Pancreas (tissue), 10 donors: Measurements from ENCODE around the gene ZBED5. TPM values are rescaled to one million over a fixed set of nuclear protein-coding genes. Genes with fewer than 3 reads are reported as not detected.

Experiments used
- ATAC-seq, 4 donors: fragments of 200-7000 bp; cut with Tn5 transposase; one replicate each; pipeline versions ENCODE4 v1.8.0 to v1.9.1; 2020; ENCODE audit warnings: mild to moderate bottlenecking in 4 of 4, moderate library complexity in 4 of 4
- DNase-seq, 6 donors: peaks; one replicate each; pipeline ENCODE4 v3.0.0-alpha.2; 2020
- FAIRE-seq: peaks from 2 replicates; lab custom pipeline; 2012; peaks lifted over from hg19 to GRCh38; lab: Jason Lieb, UNC
- H3K27ac ChIP-seq, 4 donors: fragments of 200-600 bp; sonication (generic); 1 replicate in 3 of 4; 2 replicates in 1 of 4; pipeline versions ENCODE4 v1.5.0 to v1.8.0; 2020
- H3K27me3 ChIP-seq, 4 donors: fragments of 200-600 bp; one replicate each; pipeline ENCODE4 v1.8.0; 2021
- H3K36me3 ChIP-seq, 3 donors: fragments of 200-600 bp; sonication (generic) in 1 of 3; one replicate each; pipeline versions ENCODE4 v1.5.0 to v1.8.0; 2020 to 2021
- H3K4me1 ChIP-seq, 3 donors: fragments of 200-600 bp; one replicate each; pipeline ENCODE4 v1.8.0; 2021
- H3K4me3 ChIP-seq, 4 donors: fragments of 200-600 bp; sonication (generic) in 2 of 4; one replicate each; pipeline versions ENCODE4 v1.5.0 to v1.8.0; 2020 to 2021
- H3K9me3 ChIP-seq, 4 donors: fragments of 200-600 bp; one replicate each; pipeline ENCODE4 v1.8.0; 2021
- CTCF ChIP-seq, 4 donors: fragments of 200-600 bp; sonication (generic) in 3 of 4; IDR thresholded peaks; one replicate each; pipeline versions ENCODE4 v1.5.0 to v1.8.0; 2021; ENCODE audit warnings: antibody characterized with exemption in 4 of 4
- WGBS, 2 donors: extraction: QIAGEN DNeasy Blood & Tissue Kit; methylation state at CpG; one replicate each; pipeline ENCODE4 v1.1.7; 2013; 5-methylcytosine and 5-hydroxymethylcytosine counted together
- intact Hi-C, 3 donors: fragments of 100-400 bp; cut with DNase I; formaldehyde crosslinking; loops; one replicate each; pipeline versions ENCODE4 v1.11.1 to v1.14.2; 2022
- polyA plus RNA-seq, 2 donors: library from polyadenylated mRNA; stranded (reverse); fragments of 200-250 nt; gene quantifications; one replicate each; pipeline ENCODE4 v1.2.3, GENCODE V29; 2013
- total RNA-seq, 6 donors: library from RNA; stranded (reverse); fragmentation: NEBNext Ultra II Directional in 4 of 6; extraction: Animal tissue kit (Norgen Biotek cat#: 25700) in 4 of 6; gene quantifications; one replicate each; pipeline versions ENCODE4 v1.2.1 to v1.2.4, GENCODE V29; 2021 to 2023
- donor health status: healthy with polysubstance abuse.
- donor health status: DM: no; HTN: no; CAD: no; lungs with moderate emphysema.
- donor health status: DM: no; HTN: no; CAD: no.
- donor health status: control.
- donor health status: control.
- donor health status: Bipolar disorder and iron deficiency.
- donor health status: DM: yes; HTN: yes; CAD: no.
- donor health status: DM: no; HTN: no; CAD: no.
- donor health status: DM: no; HTN: no; CAD: no.
- donor health status: DM: yes; HTN: yes; CAD: no.

Gene ZBED5
- total and polyA plus RNA-seq, 8 donors = 12.1 to 49.3 (median 19.7) TPM

DNA sequence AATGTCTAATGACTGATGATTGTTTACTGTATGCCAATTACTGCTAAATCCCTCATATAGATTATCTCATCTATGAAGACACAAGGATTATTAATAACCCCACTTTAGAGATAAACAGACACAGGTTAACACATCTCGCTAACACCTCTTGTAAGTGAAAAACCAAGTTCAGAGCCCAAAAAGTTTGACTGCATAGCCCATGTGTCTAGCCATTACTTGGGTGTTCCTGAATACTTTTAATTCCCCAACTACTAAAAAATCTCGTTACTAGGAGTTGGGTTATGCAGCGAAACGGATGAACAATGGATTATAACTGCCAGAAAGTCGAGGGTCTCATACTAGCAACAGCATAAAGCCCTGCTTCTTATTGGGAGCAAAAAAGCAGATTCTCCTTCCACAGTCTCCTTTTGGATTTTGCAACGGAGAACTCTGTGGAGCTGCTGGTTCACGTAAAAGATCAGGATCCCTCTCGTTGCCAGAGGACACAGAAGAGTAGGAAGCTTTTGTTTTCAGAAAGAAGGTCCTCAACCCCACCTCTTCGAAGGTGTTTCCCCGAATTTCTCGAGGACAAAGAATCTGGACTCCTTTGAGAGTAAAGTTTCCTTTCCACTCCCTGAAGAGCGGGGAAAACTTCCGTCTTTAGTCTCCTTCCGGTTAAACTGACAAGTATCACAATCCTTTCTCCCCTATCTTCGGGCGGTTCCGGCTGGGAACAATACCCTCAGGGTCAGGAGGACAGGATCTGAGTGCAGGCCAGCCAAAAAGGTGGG lies 979 bp downstream of the ZBED5 start:
- no peak for FAIRE-seq
- ATAC-seq = peak; percentile 25 to 40 (median 36)
- Histone ChIP-seq H3K9me3 (no peaks in the 10 kb centered on the region), H3K27ac (peak overlapping the region; percentile 81 to 98 (median 93)), H3K36me3 (peaks cover 0 to 18% (median 6%) of the 10 kb centered on the region in 3 donors), H3K4me1 (peaks cover 0 to 23% (median 7%) of the 10 kb centered on the region in 3 donors), H3K27me3 (no peaks in the 10 kb centered on the region), H3K4me3 (peak overlapping the region; percentile 58 to 79 (median 68))
- 2% methylated on average over 17 of the region's 17 CpGs for WGBS, 2 donors
- intact Hi-C loops = no loop called here
- peak in 1 of 6 donors; percentile 29 for DNase-seq
- TF ChIP-seq CTCF (IDR thresholded peaks at IDR 0.05) = no peak

DNA sequence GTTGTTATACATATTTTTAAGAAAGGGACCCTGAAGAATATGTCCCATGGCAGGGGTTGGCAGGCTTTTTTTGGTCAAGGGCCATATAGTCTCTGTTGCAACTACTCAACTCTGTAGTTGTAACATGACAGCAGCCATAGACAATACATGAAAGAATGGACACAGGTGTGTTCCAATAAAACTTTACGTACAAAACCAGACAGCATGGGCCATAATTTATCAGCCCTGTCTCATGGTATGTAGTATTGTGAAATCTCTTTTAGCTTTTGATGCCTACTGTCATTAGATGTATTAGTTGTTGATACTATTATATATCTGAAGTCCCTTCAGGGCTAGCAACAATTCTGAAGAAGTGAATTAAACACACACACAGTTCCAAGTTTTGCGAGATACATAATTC lies 2.6 kb downstream of the ZBED5 start:
- FAIRE-seq = no peak
- no peaks in the 10 kb centered on the region for H3K9me3 ChIP-seq
- 97 to 100% methylated on average over 2 of the region's 2 CpGs for WGBS, 2 donors
- H3K4me1 ChIP-seq = peaks cover 0 to 23% (median 7%) of the 10 kb centered on the region in 3 donors
- H3K27ac ChIP-seq = no peak overlapping the region
- no peak overlapping the region for H3K4me3 ChIP-seq
- intact Hi-C loops = no loop called here
- TF ChIP-seq CTCF (IDR thresholded peaks at IDR 0.05) = no peak
- H3K36me3 ChIP-seq = peaks cover 0 to 18% (median 6%) of the 10 kb centered on the region in 3 donors
- H3K27me3 ChIP-seq = no peaks in the 10 kb centered on the region
- ATAC-seq = no peak
- DNase-seq = no peak

- no peak overlapping the region for H3K4me3 ChIP-seq
- FAIRE-seq (no peak), ATAC-seq (no peak), DNase-seq (no peak)
- WGBS, 2 donors = 84 to 87% methylated on average over 3 of the region's 3 CpGs
- H3K4me1 ChIP-seq = no peaks in the 10 kb centered on the region
- peaks cover 0 to 7% (median 0%) of the 10 kb centered on the region in 3 donors for H3K36me3 ChIP-seq
- no peak for TF ChIP-seq CTCF (IDR thresholded peaks at IDR 0.05)
- H3K27me3 ChIP-seq = no peaks in the 10 kb centered on the region
- no peak overlapping the region for H3K27ac ChIP-seq
- intact Hi-C loops = no loop called here
- no peaks in the 10 kb centered on the region for H3K9me3 ChIP-seq
These were observed 9.6 kb downstream of the ZBED5 start for GRCh38 chr11:10847960-10848860.

GRCh38 chr11:10846660-10847059 lies 11.2 kb downstream of the ZBED5 start:
- FAIRE-seq (no peak), ATAC-seq (no peak), DNase-seq (no peak)
- intact Hi-C loops = no loop called here
- H3K4me1 ChIP-seq = peaks cover 0 to 7% (median 0%) of the 10 kb centered on the region in 3 donors
- H3K27me3 ChIP-seq = no peaks in the 10 kb centered on the region
- H3K27ac ChIP-seq = no peak overlapping the region
- no peak overlapping the region for H3K4me3 ChIP-seq
- H3K9me3 ChIP-seq = no peaks in the 10 kb centered on the region
- TF ChIP-seq CTCF (IDR thresholded peaks at IDR 0.05) = no peak
- no peaks in the 10 kb centered on the region for H3K36me3 ChIP-seq
